BLaER1 treated with 17β-estradiol and CSF1 and Interleukin-3, amounts not matched to agents 10 nM and 100 nM (cell line): ENCODE measurements around the gene SUMO4.

ENCODE experiments used
- H3K27ac ChIP-seq, 11 experiments: shearing (Covaris generic); formaldehyde crosslinking; 2 replicates each; pipeline ENCODE4 v1.8.1; 2022
- H3K27me3 ChIP-seq, 11 experiments: shearing (Covaris generic); formaldehyde crosslinking; 2 replicates each; pipeline ENCODE4 v1.8.1; 2022
- H3K36me3 ChIP-seq, 11 experiments: shearing (Covaris generic); formaldehyde crosslinking; 2 replicates each; pipeline ENCODE4 v1.8.1; 2022
- H3K4me1 ChIP-seq, 10 experiments: shearing (Covaris generic); formaldehyde crosslinking; 2 replicates each; pipeline ENCODE4 v1.8.1; 2022
- H3K4me2 ChIP-seq, 11 experiments: shearing (Covaris generic); formaldehyde crosslinking; 2 replicates each; pipeline ENCODE4 v1.8.1; 2022
- H3K4me3 ChIP-seq, 10 experiments: shearing (Covaris generic); formaldehyde crosslinking; 2 replicates each; pipeline ENCODE4 v1.8.1; 2022
- H3K9ac ChIP-seq, 11 experiments: shearing (Covaris generic); formaldehyde crosslinking; 2 replicates each; pipeline ENCODE4 v1.8.1; 2022
- H3K9me3 ChIP-seq, 11 experiments: shearing (Covaris generic); formaldehyde crosslinking; replicated peaks in 1 of 11; 2 replicates each; pipeline ENCODE4 v1.8.1; 2022
- H4K20me1 ChIP-seq, 11 experiments: shearing (Covaris generic); formaldehyde crosslinking; 2 replicates each; pipeline ENCODE4 v1.8.1; 2022
- Cebpa-rat ChIP-seq, 11 experiments: shearing (Covaris generic); IDR thresholded peaks; 2 replicates each; pipeline ENCODE4 v1.8.1; 2022

Gene SUMO4

GRCh38 chr6:149380523-149380922, 19.5 kb upstream of the SUMO4 start:
- Histone ChIP-seq H3K27ac (no peak overlapping the region), H3K27me3 (no peaks in the 10 kb centered on the region), H4K20me1 (peaks cover 0 to 95% (median 3%) of the 10 kb centered on the region in 11 experiments; a peak in 7 of 22 replicates), H3K9me3 (peaks cover 0 to 52% (median 39%) of the 10 kb centered on the region in 11 experiments; a peak in 20 of 22 replicates), H3K4me3 (no peak overlapping the region), H3K4me2 (no peak overlapping the region), H3K9ac (no peak overlapping the region), H3K36me3 (peaks cover 77 to 96% (median 90%) of the 10 kb centered on the region in 11 experiments), H3K4me1 (peaks cover 0 to 42% (median 0%) of the 10 kb centered on the region in 10 experiments; a peak in 4 of 20 replicates)
- TF ChIP-seq Cebpa-rat (IDR thresholded peaks at IDR 0.05): no peak

GRCh38 chr6:149383371-149383770, 16.7 kb upstream of the SUMO4 start:
- H4K20me1 ChIP-seq: peaks cover 0 to 96% (median 4%) of the 10 kb centered on the region in 11 experiments; a peak in 7 of 22 replicates
- no peaks in the 10 kb centered on the region for H3K27me3 ChIP-seq
- peaks cover 18 to 70% (median 57%) of the 10 kb centered on the region in 11 experiments; a peak in 21 of 22 replicates for H3K9me3 ChIP-seq
- peaks cover 88 to 100% (median 98%) of the 10 kb centered on the region in 11 experiments for H3K36me3 ChIP-seq
- H3K27ac ChIP-seq: no peak overlapping the region; a peak in 1 of 22 replicates
- H3K4me1 ChIP-seq: peaks cover 0 to 26% (median 0%) of the 10 kb centered on the region in 10 experiments; a peak in 4 of 20 replicates
- H3K4me2 ChIP-seq: no peak overlapping the region
- H3K4me3 ChIP-seq: no peak overlapping the region
- no peak for TF ChIP-seq Cebpa-rat (IDR thresholded peaks at IDR 0.05)
- H3K9ac ChIP-seq: no peak overlapping the region; a peak in 1 of 22 replicates

GRCh38 chr6:149384464-149384863, 15.6 kb upstream of the SUMO4 start:
- Histone ChIP-seq H3K9me3 (peaks cover 18 to 61% (median 54%) of the 10 kb centered on the region in 11 experiments; a peak in 21 of 22 replicates), H3K4me1 (peaks cover 0 to 24% (median 0%) of the 10 kb centered on the region in 10 experiments; a peak in 4 of 20 replicates), H3K4me3 (no peak overlapping the region), H3K9ac (no peak overlapping the region), H4K20me1 (peaks cover 0 to 96% (median 4%) of the 10 kb centered on the region in 11 experiments; a peak in 7 of 22 replicates), H3K36me3 (peaks cover 79 to 100% (median 94%) of the 10 kb centered on the region in 11 experiments), H3K27me3 (no peaks in the 10 kb centered on the region), H3K4me2 (peak overlapping the region in 2 of 11 experiments; percentile 32; a peak in 3 of 22 replicates), H3K27ac (no peak overlapping the region)
- no peak for TF ChIP-seq Cebpa-rat (IDR thresholded peaks at IDR 0.05)

GRCh38 chr6:149385998-149386646, 13.9 kb upstream of the SUMO4 start:
- peaks cover 77 to 99% (median 93%) of the 10 kb centered on the region in 11 experiments for H3K36me3 ChIP-seq
- H3K4me2 ChIP-seq: no peak overlapping the region
- H3K4me3 ChIP-seq: no peak overlapping the region
- H4K20me1 ChIP-seq: peaks cover 0 to 98% (median 3%) of the 10 kb centered on the region in 11 experiments; a peak in 6 of 22 replicates
- H3K9ac ChIP-seq: no peak overlapping the region
- H3K4me1 ChIP-seq: peaks cover 0 to 30% (median 0%) of the 10 kb centered on the region in 10 experiments; a peak in 4 of 20 replicates
- no peak for TF ChIP-seq Cebpa-rat (IDR thresholded peaks at IDR 0.05)
- no peaks in the 10 kb centered on the region for H3K27me3 ChIP-seq
- peaks cover 18 to 61% (median 54%) of the 10 kb centered on the region in 11 experiments; a peak in 21 of 22 replicates for H3K9me3 ChIP-seq
- H3K27ac ChIP-seq: no peak overlapping the region

- H4K20me1 ChIP-seq: peaks cover 0 to 95% (median 4%) of the 10 kb centered on the region in 11 experiments; a peak in 8 of 22 replicates
- no peak overlapping the region for H3K27ac ChIP-seq
- peaks cover 75 to 98% (median 89%) of the 10 kb centered on the region in 11 experiments for H3K36me3 ChIP-seq
- peaks cover 18 to 62% (median 46%) of the 10 kb centered on the region in 11 experiments; a peak in 21 of 22 replicates for H3K9me3 ChIP-seq
- no peak for TF ChIP-seq Cebpa-rat (IDR thresholded peaks at IDR 0.05)
- no peak overlapping the region for H3K4me2 ChIP-seq
- no peak overlapping the region for H3K9ac ChIP-seq
- H3K4me3 ChIP-seq: no peak overlapping the region
- H3K27me3 ChIP-seq: no peaks in the 10 kb centered on the region
- H3K4me1 ChIP-seq: peaks cover 0 to 35% (median 0%) of the 10 kb centered on the region in 10 experiments; a peak in 4 of 20 replicates
These were observed 12.1 kb upstream of the SUMO4 start for GRCh38 chr6:149387779-149388512.

- Histone ChIP-seq H3K9ac (no peak overlapping the region), H3K27me3 (no peaks in the 10 kb centered on the region), H3K4me2 (no peak overlapping the region), H3K36me3 (peaks cover 74 to 98% (median 87%) of the 10 kb centered on the region in 11 experiments), H3K9me3 (peaks cover 18 to 59% (median 39%) of the 10 kb centered on the region in 11 experiments; a peak in 21 of 22 replicates), H4K20me1 (peaks cover 0 to 95% (median 4%) of the 10 kb centered on the region in 11 experiments; a peak in 9 of 22 replicates), H3K4me3 (no peak overlapping the region), H3K4me1 (peaks cover 0 to 29% (median 0%) of the 10 kb centered on the region in 10 experiments; a peak in 4 of 20 replicates), H3K27ac (no peak overlapping the region)
- no peak for TF ChIP-seq Cebpa-rat (IDR thresholded peaks at IDR 0.05)
These were observed 10.4 kb upstream of the SUMO4 start for GRCh38 chr6:149389509-149390297.

- no peaks in the 10 kb centered on the region for H3K27me3 ChIP-seq
These were observed 8.0 kb upstream of the SUMO4 start for GRCh38 chr6:149392093-149392492.

GRCh38 chr6:149392535-149392934, 7.5 kb upstream of the SUMO4 start:
- Histone ChIP-seq H3K4me1 (peaks cover 0 to 31% (median 0%) of the 10 kb centered on the region in 10 experiments; a peak in 2 of 20 replicates), H3K36me3 (peaks cover 73 to 98% (median 87%) of the 10 kb centered on the region in 11 experiments), H3K9ac (no peak overlapping the region), H4K20me1 (peaks cover 0 to 97% (median 4%) of the 10 kb centered on the region in 11 experiments; a peak in 9 of 22 replicates), H3K4me3 (no peak overlapping the region), H3K4me2 (no peak overlapping the region), H3K27me3 (no peaks in the 10 kb centered on the region), H3K27ac (no peak overlapping the region), H3K9me3 (peaks cover 0 to 38% (median 23%) of the 10 kb centered on the region in 11 experiments; a peak in 18 of 22 replicates)
- no peak for TF ChIP-seq Cebpa-rat (IDR thresholded peaks at IDR 0.05)

More at GRCh38 chr6:149392093-149392492, 8.0 kb upstream of the SUMO4 start:
- Histone ChIP-seq H3K9ac (no peak overlapping the region), H3K4me1 (peaks cover 0 to 31% (median 0%) of the 10 kb centered on the region in 10 experiments; a peak in 2 of 20 replicates), H3K27ac (no peak overlapping the region), H3K9me3 (peaks cover 4 to 40% (median 25%) of the 10 kb centered on the region in 11 experiments; a peak in 20 of 22 replicates), H3K36me3 (peaks cover 72 to 98% (median 87%) of the 10 kb centered on the region in 11 experiments), H4K20me1 (peaks cover 0 to 97% (median 4%) of the 10 kb centered on the region in 11 experiments; a peak in 9 of 22 replicates), H3K4me3 (no peak overlapping the region), H3K4me2 (no peak overlapping the region)
- no peak for TF ChIP-seq Cebpa-rat (IDR thresholded peaks at IDR 0.05)
